ENCODE results near the gene ZNF587. TPM values are rescaled to one million over a fixed set of nuclear protein-coding genes. Genes with fewer than 3 reads are reported as not detected.
"Not testable (repeated sequence)": the region's sequence is repeated elsewhere in the genome, so short reads cannot be mapped to it uniquely, and the experiment has no call there.

Gene ZNF587
- total RNA-seq, 2 experiments from 2014 or later, result 23.6 to 24.1 TPM

DNA sequence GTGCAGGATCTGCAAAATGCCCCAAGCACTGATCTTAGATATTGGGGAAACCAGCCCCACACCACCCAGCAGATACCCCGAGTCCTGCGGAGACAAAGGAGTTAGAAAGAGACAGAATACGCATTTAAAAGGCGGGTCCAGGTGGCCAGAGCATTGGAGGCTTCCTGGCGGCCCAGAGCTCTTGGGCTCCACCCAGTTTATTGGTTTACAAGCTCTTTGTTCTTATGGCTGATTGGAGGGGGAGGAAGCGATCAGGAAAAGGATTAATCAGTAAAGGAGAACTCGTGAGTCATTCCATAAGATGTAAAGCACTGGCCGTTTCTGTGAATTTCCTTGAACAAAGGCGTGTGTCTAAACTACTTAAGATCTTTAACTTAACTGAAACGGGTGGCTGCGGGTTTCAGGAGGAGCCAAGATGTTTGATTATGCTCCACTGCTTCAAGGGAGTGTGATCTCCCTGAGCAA is 926 bp downstream of the ZNF587 start:
- Mint-ChIP-seq H3K27ac (peak overlapping the region; percentile 94), H3K9me3 (peaks cover 7% of the 10 kb centered on the region), H3K4me1 (ENCODE audit: low read depth) (peaks cover 28% of the 10 kb centered on the region), H3K4me3 (peak overlapping the region; percentile 95), H3K36me3 (ENCODE audit: low read depth) (peaks cover 58% of the 10 kb centered on the region), H3K27me3 (no peaks in the 10 kb centered on the region)
- intact Hi-C loops (cut with micrococcal nuclease), result no loop called here
- no peak for ATAC-seq
- DNase-seq, result peak; percentile 44
- ChIA-PET POLR2A (interaction anchor here (1.0 to 2.0 kb wide), 4 partner anchors 10 to 66 kb away, joined by 3 to 6 read pairs (median 4); partner anchors contain the start of gene ZNF417), CTCF (interaction anchor here (1.2 kb wide), 1 partner anchor 51 kb away, joined by 3 read pairs; no protein-coding TSS in a partner anchor)
- TF ChIP-seq, protein P1, sequence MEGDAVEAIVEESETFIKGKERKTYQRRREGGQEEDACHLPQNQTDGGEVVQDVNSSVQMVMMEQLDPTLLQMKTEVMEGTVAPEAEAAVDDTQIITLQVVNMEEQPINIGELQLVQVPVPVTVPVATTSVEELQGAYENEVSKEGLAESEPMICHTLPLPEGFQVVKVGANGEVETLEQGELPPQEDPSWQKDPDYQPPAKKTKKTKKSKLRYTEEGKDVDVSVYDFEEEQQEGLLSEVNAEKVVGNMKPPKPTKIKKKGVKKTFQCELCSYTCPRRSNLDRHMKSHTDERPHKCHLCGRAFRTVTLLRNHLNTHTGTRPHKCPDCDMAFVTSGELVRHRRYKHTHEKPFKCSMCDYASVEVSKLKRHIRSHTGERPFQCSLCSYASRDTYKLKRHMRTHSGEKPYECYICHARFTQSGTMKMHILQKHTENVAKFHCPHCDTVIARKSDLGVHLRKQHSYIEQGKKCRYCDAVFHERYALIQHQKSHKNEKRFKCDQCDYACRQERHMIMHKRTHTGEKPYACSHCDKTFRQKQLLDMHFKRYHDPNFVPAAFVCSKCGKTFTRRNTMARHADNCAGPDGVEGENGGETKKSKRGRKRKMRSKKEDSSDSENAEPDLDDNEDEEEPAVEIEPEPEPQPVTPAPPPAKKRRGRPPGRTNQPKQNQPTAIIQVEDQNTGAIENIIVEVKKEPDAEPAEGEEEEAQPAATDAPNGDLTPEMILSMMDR (IDR thresholded peaks at IDR 0.05), result no peak

DNA sequence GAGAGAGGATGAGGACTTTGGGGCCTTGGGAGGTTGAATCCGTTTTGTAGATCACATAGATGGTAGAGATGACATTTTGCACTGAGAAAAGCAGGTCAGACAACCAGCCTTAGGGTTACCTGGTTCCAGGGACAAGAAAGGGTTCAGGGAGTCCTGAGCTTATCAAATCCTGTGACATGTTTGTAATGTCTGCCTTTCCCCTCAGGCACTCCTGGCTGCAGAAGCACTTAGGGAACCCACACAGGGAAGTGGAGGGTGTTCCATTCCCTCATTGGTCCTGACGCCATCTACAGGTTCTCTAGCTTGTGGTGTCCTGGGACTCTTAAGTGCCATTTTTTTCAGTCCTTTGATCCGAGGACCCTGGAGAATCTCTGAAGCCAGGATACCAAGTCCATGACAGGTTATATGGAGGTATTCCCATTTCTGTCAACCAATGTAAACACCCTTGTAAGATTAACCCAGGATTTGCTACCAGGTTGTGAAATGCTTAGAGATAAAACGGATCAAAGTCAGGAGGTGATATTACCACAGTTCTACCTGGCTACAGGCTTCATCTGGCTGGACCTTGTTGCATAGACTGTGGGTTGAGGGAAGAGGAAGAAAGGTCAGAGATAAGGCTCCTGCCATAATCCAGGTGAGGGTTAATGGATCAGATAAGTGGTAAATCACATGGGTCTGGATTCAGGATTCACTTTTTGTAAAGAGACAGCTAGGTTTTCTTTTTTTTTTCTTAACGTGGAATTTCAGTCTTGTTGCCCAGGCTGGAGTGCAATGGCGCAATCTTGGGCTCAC is 2.3 kb downstream of the ZNF587 start:
- peaks cover 67% of the 10 kb centered on the region for H3K36me3 Mint-ChIP-seq (ENCODE audit: low read depth)
- peaks cover 11% of the 10 kb centered on the region for H3K9me3 Mint-ChIP-seq
- CTCF ChIA-PET; intact Hi-C loops (cut with micrococcal nuclease); DNase-seq; POLR2A ChIA-PET; ATAC-seq; H3K4me3 Mint-ChIP-seq; H3K27me3 Mint-ChIP-seq: not testable (repeated sequence)
- peaks cover 25% of the 10 kb centered on the region for H3K4me1 Mint-ChIP-seq (ENCODE audit: low read depth)
- peak overlapping the region; percentile 34 for H3K27ac Mint-ChIP-seq

DNA sequence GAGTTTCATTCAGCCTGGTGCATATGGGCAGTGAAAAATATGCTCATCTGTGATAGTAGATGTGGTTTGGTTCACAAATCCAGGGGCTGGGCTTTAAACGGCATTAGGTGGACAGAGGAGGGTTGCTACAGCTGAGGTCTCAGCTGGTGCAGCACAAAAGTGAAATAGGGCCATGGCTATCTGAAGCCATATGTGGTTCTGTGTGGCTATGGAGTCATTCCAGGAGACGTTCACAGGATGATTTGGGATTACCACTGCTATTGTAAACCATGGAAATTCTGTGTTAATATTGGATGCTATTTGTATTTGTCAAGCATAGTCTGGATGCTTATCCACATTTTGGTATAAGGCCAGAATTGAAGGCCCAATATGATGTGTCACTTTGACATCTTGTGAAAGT is 4.5 kb downstream of the ZNF587 start:
- H3K4me3 Mint-ChIP-seq; H3K27me3 Mint-ChIP-seq; DNase-seq; ATAC-seq; intact Hi-C loops (cut with micrococcal nuclease); H3K27ac Mint-ChIP-seq; CTCF ChIA-PET; POLR2A ChIA-PET: not testable (repeated sequence)
- Mint-ChIP-seq H3K9me3 (peaks cover 17% of the 10 kb centered on the region), H3K36me3 (ENCODE audit: low read depth) (peaks cover 79% of the 10 kb centered on the region), H3K4me1 (ENCODE audit: low read depth) (peaks cover 22% of the 10 kb centered on the region)

DNA sequence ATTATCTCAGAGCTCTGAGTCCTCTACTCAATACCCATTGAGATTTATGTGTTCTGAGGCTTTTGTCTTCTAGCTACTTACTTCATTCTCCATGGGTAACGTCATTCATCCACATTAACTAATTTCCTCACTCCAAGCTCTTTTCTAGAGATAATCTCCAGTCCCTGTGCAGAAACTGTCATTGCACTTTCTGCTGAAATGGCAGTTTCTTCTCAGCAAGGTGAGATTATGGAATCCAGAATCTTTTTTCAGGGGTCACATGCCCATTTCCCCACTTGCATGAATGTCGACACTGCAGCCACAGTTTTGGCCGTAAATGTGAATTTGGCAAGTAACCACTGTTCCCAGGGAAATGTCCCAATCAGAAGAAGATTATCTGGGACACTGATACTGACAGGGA is 12.7 kb downstream of the ZNF587 start:
- ATAC-seq; H3K4me3 Mint-ChIP-seq; DNase-seq; H3K4me1 Mint-ChIP-seq (ENCODE audit: low read depth); intact Hi-C loops (cut with micrococcal nuclease); H3K27ac Mint-ChIP-seq; H3K27me3 Mint-ChIP-seq: not testable (repeated sequence)
- peaks cover 31% of the 10 kb centered on the region for H3K9me3 Mint-ChIP-seq
- peaks cover 91% of the 10 kb centered on the region for H3K36me3 Mint-ChIP-seq (ENCODE audit: low read depth)
- ChIA-PET POLR2A (interaction anchor here (2.2 kb wide), 1 partner anchor 10 kb away, joined by 10 read pairs; no protein-coding TSS in a partner anchor), CTCF (interaction anchor here (1.1 kb wide), 1 partner anchor 24 kb away, joined by 3 read pairs; no protein-coding TSS in a partner anchor)

DNA sequence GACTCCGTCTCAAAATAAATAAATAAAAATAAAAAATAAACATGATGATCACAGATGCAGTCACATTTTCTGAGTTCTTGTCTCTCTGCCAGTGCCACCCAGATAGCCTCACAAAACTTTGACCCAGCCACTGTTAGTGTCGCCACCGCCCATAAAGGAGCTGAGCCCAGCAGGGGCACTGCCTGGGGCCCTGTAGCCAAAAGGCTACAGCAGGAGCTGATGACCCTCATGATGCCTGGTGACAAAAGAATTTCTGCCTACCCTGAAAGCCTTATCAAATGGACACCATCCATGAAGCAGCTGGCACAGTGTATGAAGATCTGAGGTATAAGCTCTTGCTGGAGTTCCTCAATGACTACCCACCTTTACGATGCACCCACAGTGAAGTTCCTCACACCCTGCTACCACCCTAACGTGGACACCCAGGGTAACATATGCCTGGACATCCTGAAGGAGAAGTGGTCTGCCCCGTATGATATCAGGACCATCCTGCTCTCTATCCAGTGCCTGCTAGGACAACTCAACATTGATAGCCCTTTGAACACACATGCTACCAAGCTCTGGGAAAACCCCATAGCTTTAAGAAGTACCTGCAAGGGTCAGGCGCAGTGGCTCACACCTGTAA is 18.3 kb downstream of the ZNF587 start:
- DNase-seq (no peak), ATAC-seq (no peak)
- peaks cover 42% of the 10 kb centered on the region for H3K9me3 Mint-ChIP-seq
- CTCF ChIA-PET, result no interaction called here
- peaks cover 88% of the 10 kb centered on the region for H3K36me3 Mint-ChIP-seq (ENCODE audit: low read depth)
- no peak overlapping the region for H3K4me3 Mint-ChIP-seq
- POLR2A ChIA-PET, result interaction anchor here (1.0 to 1.1 kb wide), 2 partner anchors 10 to 21 kb away, joined by 4 to 5 read pairs; no protein-coding TSS in a partner anchor
- intact Hi-C loops (cut with micrococcal nuclease), result no loop called here
- TF ChIP-seq, protein P1 (IDR thresholded peaks at IDR 0.05), result no peak
- no peaks in the 10 kb centered on the region for H3K4me1 Mint-ChIP-seq (ENCODE audit: low read depth)
- H3K27ac Mint-ChIP-seq, result no peak overlapping the region
- no peaks in the 10 kb centered on the region for H3K27me3 Mint-ChIP-seq

DNA sequence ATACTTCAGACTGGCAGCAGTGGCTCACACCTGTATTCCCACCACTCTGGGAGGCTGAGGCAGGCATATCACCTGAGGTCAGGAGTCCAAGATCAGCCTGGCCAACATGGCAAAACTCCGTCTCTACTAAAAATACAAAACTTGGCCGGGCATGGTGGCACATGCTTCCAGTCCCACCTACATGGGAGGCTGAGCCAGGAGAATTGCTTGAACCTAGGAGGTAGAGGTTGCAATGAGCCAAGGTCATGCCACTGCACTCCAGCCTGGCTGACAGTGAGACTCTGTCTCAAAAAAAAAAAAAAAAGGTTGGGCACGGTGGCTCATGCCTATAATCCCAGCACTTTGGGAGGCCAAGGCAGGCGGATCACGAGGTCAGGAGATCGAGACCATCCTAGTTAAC is 20.0 kb downstream of the ZNF587 start:
- H3K9me3 Mint-ChIP-seq, result peaks cover 51% of the 10 kb centered on the region
- CTCF ChIA-PET; DNase-seq; H3K4me1 Mint-ChIP-seq (ENCODE audit: low read depth); H3K4me3 Mint-ChIP-seq; ATAC-seq; H3K27ac Mint-ChIP-seq; H3K27me3 Mint-ChIP-seq; intact Hi-C loops (cut with micrococcal nuclease); POLR2A ChIA-PET: not testable (repeated sequence)
- peaks cover 88% of the 10 kb centered on the region for H3K36me3 Mint-ChIP-seq (ENCODE audit: low read depth)
